Daoy (cell line): ENCODE measurements around the gene EPAS1. TPM values are rescaled to one million over a fixed set of nuclear protein-coding genes. Genes with fewer than 3 reads are reported as not detected.

Experiments
- total RNA-seq: library from RNA; depleted of rRNA; stranded (reverse); fragments of >200 nt; shearing (Covaris generic); gene quantifications from 2 replicates; pipeline ENCODE4 v1.2.3, GENCODE V29; 2014; rRNA removed

Gene EPAS1
- total RNA-seq, 1 experiment from 2014 or later: 2.4 TPM

Other genes starting within 250 kb of the EPAS1 start
- not detected in 2 replicates for gene TMEM247, start 182.2 kb downstream of the EPAS1 start, total RNA-seq
- 21.3 and 25.1 TPM in 2 replicates for gene RHOQ, start 245.1 kb downstream of the EPAS1 start, total RNA-seq
- 4.6 and 8.1 TPM in 2 replicates for gene ATP6V1E2, start 245.2 kb downstream of the EPAS1 start, total RNA-seq